Right cardiac atrium (tissue), 5 donors: ENCODE results near the gene TRNT1. TPM values are rescaled to one million over a fixed set of nuclear protein-coding genes. Genes with fewer than 3 reads are reported as not detected.
A peak's percentile ranks its signal among the peaks of the same experiment; 100 is the strongest.

Source experiments
- ATAC-seq, 2 donors: fragments of 200-7000 bp; cut with Tn5 transposase; one replicate each; pipeline versions ENCODE4 v1.8.0 to v1.9.1; 2020; ENCODE audit warnings: moderate library complexity in 2 of 2, mild to moderate bottlenecking in 1 of 2
- DNase-seq, 3 donors: peaks; one replicate each; pipeline ENCODE4 v3.0.0-alpha.2; 2020
- H3K27ac ChIP-seq: one replicate; pipeline ENCODE4 v1.5.1; 2013; ENCODE audit warnings: mild to moderate bottlenecking, low read length, control low read depth, moderate library complexity
- H3K27me3 ChIP-seq: one replicate; pipeline ENCODE4 v1.6.1; 2013; ENCODE audit not compliant: control insufficient read depth, insufficient read depth
- H3K4me1 ChIP-seq: one replicate; pipeline ENCODE4 v1.6.1; 2013; ENCODE audit warnings: low read length; ENCODE audit not compliant: control insufficient read depth, insufficient read depth
- H3K4me3 ChIP-seq: one replicate; pipeline ENCODE4 v1.5.1; 2013; ENCODE audit warnings: low read length, control low read depth
- H3K9me3 ChIP-seq: one replicate; pipeline ENCODE4 v1.6.1; 2013; ENCODE audit warnings: low read length; ENCODE audit not compliant: control insufficient read depth
- WGBS: extraction: QIAGEN DNeasy Blood & Tissue Kit; methylation state at CpG from one replicate; pipeline ENCODE4 v1.1.7; 2013; 5-methylcytosine and 5-hydroxymethylcytosine counted together
- intact Hi-C, 4 donors: fragments of 100-400 bp; cut with DNase I; formaldehyde crosslinking; loops; one replicate each; pipeline versions ENCODE4 v1.11.0 to v1.14.0; 2022 to 2023
- polyA plus RNA-seq: library from polyadenylated mRNA; stranded (reverse); fragments of 200-250 nt; gene quantifications from one replicate; pipeline ENCODE4 v1.2.3, GENCODE V29; 2013
- total RNA-seq, 4 donors: library from RNA; stranded (reverse); fragmentation: NEBNext Ultra II Directional; extraction: Animal tissue kit (Norgen Biotek cat#: 25700); gene quantifications; one replicate each; pipeline ENCODE4 v1.2.1, GENCODE V29; 2021
- donor health status: healthy with polysubstance abuse.
- donor health status: DM: no; HTN: yes; CAD: no.
- donor health status: DM: no; HTN: no; CAD: no.
- donor health status: DM: no; HTN: yes; CAD: no; lungs with severe emphysema.
- donor health status: DM: yes; HTN: yes; CAD: no.

The TRNT1 gene
- total and polyA plus RNA-seq, 5 donors: 10.4 to 19.3 (median 16.0) TPM

DNA sequence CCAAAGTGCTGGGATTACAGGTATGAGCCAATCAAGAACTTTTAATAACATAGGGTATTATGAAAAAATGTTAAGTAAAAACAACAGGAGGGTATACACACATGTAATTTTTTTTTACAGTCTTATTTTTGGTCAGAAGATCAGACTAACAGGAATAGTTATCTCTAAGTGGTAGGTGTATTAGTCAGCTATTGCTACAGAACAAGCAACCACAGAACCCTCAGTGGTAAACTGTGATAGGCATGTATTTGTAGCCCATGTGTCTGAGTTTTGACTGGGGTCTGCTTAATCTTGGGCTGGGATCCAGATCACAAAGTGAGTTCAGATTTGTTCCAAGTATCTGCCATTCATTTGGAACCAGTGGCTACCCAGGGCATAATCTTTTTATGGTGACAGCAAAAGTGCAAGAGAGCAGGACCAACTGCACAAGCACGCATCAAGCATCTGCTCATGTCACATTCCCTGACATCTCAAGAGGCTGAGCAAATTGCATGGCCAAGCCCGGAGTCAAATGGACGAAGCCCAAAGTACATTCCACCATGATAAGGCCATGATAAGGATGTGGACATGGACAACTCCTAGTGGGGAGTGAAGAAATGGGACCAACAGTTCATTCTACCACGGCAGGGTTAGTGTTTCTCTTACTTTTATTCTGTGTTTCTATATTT is 13.6 kb upstream of the TRNT1 start:
- ATAC-seq: peak; percentile 56 to 76
- 32% methylated on average over 4 of the region's 4 CpGs for WGBS
- Histone ChIP-seq H3K27me3 (no peaks in the 10 kb centered on the region), H3K4me1 (no peaks in the 10 kb centered on the region), H3K27ac (no peak overlapping the region), H3K4me3 (no peak overlapping the region), H3K9me3 (no peaks in the 10 kb centered on the region)
- intact Hi-C loops: no loop called here
- no peak for DNase-seq

DNA sequence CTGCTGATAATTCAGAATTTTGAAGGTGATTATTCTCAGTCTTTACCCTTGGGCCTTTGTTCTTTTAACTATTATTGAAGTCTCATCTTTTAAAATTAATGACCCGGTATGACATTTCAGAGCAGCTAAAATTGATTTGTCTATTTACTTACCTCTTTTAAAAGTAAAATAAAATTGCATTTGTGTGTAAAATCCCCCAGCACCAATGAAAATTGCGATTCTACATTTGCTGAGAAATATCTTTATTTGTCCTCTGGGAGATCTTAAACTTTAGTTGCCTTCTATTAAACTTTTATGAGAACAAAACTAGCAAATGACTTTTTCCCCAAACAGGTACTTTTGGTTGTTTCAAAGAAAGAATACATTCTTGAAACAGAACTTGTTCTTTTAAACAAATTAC is 9.1 kb upstream of the TRNT1 start:
- WGBS: 90% methylated on average over 2 of the region's 2 CpGs

DNA sequence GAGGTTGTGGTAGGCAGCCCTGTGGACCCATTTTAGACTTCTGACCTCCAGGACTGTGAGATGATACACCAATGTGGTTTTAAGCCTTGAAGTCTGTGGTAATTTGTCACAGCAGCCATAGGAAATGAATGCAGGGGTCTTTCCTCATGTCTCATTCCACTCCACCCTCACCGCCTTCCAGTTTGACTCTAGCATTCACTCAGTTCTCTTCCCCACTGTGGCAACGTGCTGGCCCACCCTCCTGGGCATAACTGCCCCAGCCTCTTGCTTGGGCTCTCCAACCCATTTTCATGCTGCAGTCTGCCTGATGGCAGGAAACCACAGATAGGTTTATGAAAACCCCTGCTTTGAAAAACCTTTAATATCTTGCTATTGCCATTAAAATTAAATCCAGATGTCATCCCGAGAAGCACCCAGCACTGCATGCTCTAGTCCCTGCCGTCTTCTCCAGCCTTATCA is 7.3 kb upstream of the TRNT1 start:
- ATAC-seq: no peak
- intact Hi-C loops: no loop called here
- no peak overlapping the region for H3K27ac ChIP-seq
- H3K4me1 ChIP-seq: no peaks in the 10 kb centered on the region
- H3K9me3 ChIP-seq: no peaks in the 10 kb centered on the region
- 66% methylated on average over 4 of the region's 4 CpGs for WGBS
- H3K27me3 ChIP-seq: no peaks in the 10 kb centered on the region
- DNase-seq: no peak
- no peak overlapping the region for H3K4me3 ChIP-seq

More for the DNA sequence above, 9.1 kb upstream of the TRNT1 start:
- DNase-seq: no peak
- ATAC-seq: no peak
- Histone ChIP-seq H3K4me3 (no peak overlapping the region), H3K27me3 (no peaks in the 10 kb centered on the region), H3K27ac (no peak overlapping the region), H3K9me3 (no peaks in the 10 kb centered on the region), H3K4me1 (no peaks in the 10 kb centered on the region)
- intact Hi-C loops: no loop called here

DNA sequence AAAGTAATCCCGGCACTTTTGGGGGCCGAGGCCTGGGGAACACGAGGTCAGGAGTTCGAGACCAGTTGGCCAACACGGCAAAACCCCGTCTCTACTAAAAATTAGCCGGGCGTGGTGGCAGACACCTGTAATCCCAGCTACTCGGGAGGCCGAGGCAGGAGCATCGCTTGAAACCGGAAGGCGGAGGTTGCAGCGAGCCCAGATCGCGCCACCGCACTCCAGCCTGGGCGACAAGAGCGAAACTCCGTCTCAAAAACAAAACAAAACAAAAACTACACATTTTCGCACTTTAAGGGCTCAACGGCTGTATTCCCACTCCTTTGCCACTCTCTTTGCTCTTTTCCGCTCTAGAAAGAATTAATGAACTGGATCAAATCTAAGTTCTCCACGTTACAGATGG is 763 bp upstream of the TRNT1 start:
- H3K4me1 ChIP-seq: no peaks in the 10 kb centered on the region
- 90% methylated on average over 24 of the region's 24 CpGs for WGBS
- DNase-seq (peak in 2 of 3 donors; percentile 48 to 66), ATAC-seq (no peak)
- peak overlapping the region; percentile 65 for H3K4me3 ChIP-seq
- intact Hi-C loops: no loop called here
- peak overlapping the region; percentile 85 for H3K27ac ChIP-seq
- no peaks in the 10 kb centered on the region for H3K9me3 ChIP-seq
- H3K27me3 ChIP-seq: no peaks in the 10 kb centered on the region

DNA sequence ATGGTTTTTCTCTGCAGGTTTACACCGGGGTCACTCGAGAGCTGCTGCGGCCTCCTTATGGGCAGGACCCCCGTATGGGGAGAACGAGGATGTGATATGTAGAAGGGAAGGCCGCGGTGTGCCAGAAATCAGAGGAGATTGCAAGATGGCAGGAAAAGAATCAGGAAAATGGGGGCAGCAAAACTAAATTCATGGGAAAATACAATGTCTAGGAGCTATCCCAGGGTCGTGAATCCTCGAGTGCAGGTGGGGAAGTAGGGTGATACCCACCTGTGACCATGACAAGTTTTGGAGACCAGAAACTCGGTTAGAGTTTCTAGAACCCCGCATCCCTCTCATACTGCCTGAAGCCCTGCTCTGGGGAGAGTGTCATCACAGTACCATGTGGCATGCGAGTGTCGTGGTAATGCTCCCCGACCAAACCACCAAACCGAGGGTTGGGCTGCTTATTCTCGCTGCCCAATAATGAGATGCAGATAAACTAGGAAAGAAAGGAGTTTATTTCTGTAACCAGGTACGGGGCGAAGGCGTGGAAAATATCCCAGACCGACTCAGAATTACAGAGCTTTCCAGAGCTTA is 781 bp downstream of the TRNT1 start:
- Histone ChIP-seq H3K27ac (peak overlapping the region; percentile 70), H3K4me3 (peak overlapping the region; percentile 65), H3K27me3 (no peaks in the 10 kb centered on the region), H3K9me3 (no peaks in the 10 kb centered on the region), H3K4me1 (no peaks in the 10 kb centered on the region)
- DNase-seq (no peak), ATAC-seq (peak in 1 of 2 donors; percentile 4)
- intact Hi-C loops: no loop called here
- 39% methylated on average over 20 of the region's 20 CpGs for WGBS

DNA sequence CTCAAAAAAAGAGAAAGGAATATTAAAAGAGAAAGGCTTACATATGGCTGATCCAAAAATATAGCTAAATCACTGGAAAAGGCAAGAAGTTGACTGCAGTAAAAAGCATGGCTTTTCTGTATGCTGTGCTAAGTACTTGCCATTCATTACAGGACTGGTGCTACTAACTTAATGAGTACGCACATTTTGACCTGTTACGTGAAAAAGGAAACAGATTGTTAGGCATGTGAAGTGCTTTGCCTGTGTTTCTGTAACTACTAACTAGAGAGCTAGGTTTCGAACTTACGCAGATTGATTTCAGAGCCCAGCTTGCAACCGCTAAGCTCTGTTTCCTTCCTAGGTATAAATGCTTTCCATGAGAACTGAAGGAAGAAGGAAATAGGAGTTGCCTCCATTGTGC is 2.8 kb downstream of the TRNT1 start:
- H3K9me3 ChIP-seq: no peaks in the 10 kb centered on the region
- ATAC-seq (no peak), DNase-seq (no peak)
- no peaks in the 10 kb centered on the region for H3K4me1 ChIP-seq
- H3K4me3 ChIP-seq: no peak overlapping the region
- 67% methylated on average over 5 of the region's 5 CpGs for WGBS
- intact Hi-C loops: no loop called here
- no peak overlapping the region for H3K27ac ChIP-seq
- no peaks in the 10 kb centered on the region for H3K27me3 ChIP-seq

DNA sequence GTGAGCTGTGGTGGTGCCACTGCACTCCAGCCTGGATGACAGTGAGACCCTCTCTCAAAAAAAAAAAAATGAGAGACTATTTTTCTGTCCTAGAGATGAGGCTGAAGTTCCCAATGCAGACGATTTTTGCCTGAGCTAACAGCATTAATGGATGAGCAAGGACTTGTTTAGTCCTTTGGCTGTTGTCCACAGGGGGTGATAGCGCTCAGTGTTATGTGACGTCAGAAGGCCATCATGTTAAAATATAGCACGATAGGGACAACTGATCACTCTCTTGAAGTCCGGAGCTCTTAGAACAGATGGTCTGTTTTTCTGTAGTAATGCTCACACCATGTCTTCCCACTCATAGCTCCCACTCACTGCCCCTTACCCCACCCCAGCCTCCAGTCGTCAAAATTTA is 6.8 kb downstream of the TRNT1 start:
- Histone ChIP-seq H3K27me3 (no peaks in the 10 kb centered on the region), H3K4me1 (peaks cover 2% of the 10 kb centered on the region), H3K4me3 (no peak overlapping the region), H3K27ac (no peak overlapping the region), H3K9me3 (no peaks in the 10 kb centered on the region)
- no peak for ATAC-seq
- DNase-seq: no peak
- intact Hi-C loops: no loop called here
- WGBS: 70% methylated on average over 6 of the region's 6 CpGs

DNA sequence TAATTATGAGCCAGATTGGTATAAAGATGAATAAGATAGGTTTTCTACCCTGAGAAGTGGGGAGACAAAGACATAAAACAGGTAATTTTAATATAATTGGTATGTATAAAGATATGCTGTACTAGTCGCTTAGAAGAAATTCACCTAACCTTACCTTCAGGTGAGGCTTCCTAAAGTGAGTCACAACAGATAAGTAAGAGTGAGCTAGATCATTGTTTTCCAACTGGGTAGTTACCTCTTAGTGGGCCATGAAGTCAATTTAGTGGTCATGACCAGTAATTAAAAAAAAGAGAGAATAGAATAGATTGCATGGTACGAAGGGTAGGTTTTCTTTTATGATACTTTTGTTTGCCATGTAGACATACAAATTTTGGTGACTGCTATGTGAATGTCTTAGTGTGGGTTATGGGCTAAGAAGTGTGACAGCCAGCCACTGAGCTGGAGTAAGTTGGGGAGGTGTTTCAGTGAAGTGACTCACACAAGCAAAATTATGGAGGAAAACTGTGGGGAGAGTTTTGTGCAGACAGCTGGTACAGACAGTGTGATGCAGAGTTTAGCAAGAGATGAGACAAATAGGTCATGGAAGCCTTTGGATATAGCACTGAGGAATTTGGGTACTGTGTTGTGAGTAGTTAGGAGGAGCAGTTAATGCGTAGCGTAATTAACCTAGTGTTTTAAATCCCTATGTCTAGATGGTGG is 8.2 kb downstream of the TRNT1 start:
- Histone ChIP-seq H3K27me3 (no peaks in the 10 kb centered on the region), H3K4me1 (peaks cover 2% of the 10 kb centered on the region), H3K27ac (no peak overlapping the region), H3K4me3 (no peak overlapping the region), H3K9me3 (no peaks in the 10 kb centered on the region)
- ATAC-seq: no peak
- intact Hi-C loops: no loop called here
- DNase-seq: no peak
- WGBS: 96% methylated on average over 4 of the region's 4 CpGs

DNA sequence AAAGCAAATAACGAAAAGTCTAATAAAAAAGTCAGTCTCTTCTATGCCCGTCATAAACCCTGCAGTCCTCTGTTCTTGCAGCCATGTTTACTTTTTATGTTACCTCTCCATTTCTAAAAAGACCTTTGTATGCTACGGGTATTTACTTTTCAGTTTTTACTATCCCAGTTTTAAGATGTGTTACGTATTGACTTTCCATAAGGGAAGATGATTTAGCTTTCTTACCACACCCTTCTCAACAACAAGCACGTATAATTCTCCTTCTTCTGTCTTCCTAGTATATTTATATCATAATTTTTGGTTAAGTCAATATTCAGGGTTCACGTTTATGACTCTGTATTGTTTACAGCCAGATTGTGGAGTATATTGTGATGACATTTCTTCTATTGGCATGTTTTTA is 10.8 kb downstream of the TRNT1 start:
- no peak for DNase-seq
- intact Hi-C loops: no loop called here
- Histone ChIP-seq H3K27me3 (no peaks in the 10 kb centered on the region), H3K4me3 (no peak overlapping the region), H3K9me3 (no peaks in the 10 kb centered on the region), H3K4me1 (peaks cover 2% of the 10 kb centered on the region), H3K27ac (no peak overlapping the region)
- WGBS: 93% methylated on average over 6 of the region's 6 CpGs
- no peak for ATAC-seq

DNA sequence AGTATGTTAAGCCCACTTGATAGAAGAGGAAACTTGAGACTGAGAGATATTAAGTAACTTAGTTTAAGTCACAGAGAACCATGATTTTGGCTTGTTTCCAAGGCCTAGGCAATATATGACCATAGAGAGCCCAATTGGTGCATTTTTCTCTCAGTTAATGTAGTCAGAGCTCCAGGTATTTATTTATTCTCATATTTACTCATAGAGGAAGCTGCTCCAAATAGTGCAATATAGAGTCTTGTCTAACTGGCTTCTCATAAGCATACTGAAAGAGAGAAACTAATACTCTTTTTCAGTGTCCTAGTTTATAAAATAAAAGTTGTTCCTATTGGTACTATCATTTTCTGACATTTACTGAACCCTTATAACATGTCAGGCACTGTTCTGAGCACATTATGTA is 15.2 kb downstream of the TRNT1 start:
- Histone ChIP-seq H3K27me3 (no peaks in the 10 kb centered on the region), H3K27ac (no peak overlapping the region), H3K4me3 (no peak overlapping the region), H3K4me1 (no peaks in the 10 kb centered on the region), H3K9me3 (no peaks in the 10 kb centered on the region)
- intact Hi-C loops: no loop called here
- no peak for ATAC-seq
- no peak for DNase-seq

DNA sequence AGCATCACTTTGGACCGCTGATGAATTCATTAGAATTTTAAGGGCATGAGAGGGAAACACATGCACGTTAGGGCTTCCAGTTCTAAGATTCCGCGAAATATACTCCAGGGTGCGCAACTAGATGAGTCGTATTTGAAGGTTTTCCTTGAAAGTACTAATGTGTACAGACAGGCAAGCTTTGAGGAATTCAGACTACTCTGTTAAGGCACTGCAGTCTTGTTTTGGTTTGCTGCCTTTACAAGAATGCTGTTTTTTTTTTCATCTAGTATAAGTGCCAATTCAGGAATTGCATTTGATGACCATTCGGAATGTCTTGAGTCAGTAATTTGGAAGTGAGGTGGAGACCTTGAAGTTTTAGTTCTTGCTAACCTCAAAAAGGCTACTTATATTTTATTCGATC is 19.1 kb downstream of the TRNT1 start:
- WGBS: 90% methylated on average over 8 of the region's 8 CpGs
- Histone ChIP-seq H3K27ac (no peak overlapping the region), H3K9me3 (no peaks in the 10 kb centered on the region), H3K27me3 (no peaks in the 10 kb centered on the region), H3K4me3 (no peak overlapping the region), H3K4me1 (no peaks in the 10 kb centered on the region)
- intact Hi-C loops: no loop called here
- ATAC-seq (no peak), DNase-seq (no peak)
